Erythroblast (primary cell): ENCODE results near the gene LHFPL3.

Experiments
- DNase-seq, 2 experiments: peaks; one replicate each; lab custom pipeline; 2025; lab: John Stamatoyannopoulos, UW
- GATA1 ChIP-seq: IDR thresholded peaks from 2 replicates; pipeline ENCODE4 v1.6.1; 2011; ENCODE audit warnings: low read depth, mild to moderate bottlenecking, control low read depth, low read length, moderate library complexity
- POLR2A ChIP-seq: IDR thresholded peaks from 2 replicates; pipeline ENCODE4 v1.6.1; 2011; ENCODE audit warnings: mild to moderate bottlenecking, low read length

Gene LHFPL3

DNA sequence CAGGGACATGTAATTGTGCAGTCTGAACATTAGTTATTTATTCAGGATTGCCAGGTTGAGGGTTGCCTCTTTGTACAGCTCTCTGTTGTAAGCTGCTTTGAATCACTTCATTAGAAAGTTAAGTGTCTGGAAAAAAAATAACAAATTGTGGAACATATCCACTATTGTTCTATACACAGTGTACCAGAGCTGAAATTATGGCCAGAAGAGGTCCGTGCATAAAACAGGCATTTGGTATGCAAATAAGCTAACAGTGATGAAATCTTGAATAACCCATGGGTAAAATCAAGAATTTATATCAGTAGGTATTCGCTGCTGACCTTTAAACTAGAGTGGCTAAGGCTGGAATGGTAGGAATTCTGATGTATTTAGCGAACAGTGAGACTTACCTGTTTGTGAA is 152.1 kb downstream of the LHFPL3 start:
- DNase-seq = no peak
- TF ChIP-seq GATA1 (no peak), POLR2A (no peak)

DNA sequence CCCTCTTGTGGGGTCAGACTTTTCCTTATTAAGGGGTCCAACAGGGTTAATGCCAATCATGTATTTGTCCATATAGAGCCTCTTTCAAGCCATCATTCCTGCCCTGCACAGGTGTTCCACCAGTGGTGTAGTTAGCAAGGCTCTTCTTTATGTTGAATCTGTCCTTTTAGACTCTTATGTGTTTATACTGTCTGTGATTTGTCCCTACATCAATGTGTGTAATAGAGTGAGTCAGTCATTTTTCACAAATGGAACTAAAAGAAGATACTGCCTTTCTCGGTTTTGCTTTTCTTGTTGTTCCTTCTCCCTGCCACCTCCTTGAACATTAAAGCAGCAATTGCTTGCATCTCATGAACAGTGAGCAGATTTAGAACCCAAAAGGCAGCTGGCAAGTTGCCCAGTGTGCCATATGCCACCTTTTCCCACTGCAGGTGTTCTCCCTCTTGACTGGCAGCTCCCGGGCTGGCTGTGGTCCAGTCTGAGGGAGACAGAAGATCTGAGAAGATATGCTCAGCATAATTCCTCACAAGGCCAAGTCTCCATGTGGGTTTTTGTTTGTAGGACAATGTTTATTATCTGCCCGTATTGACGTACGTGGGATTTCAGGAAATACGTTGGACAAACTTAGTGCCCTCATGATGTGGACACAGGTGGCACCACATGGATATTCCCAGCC is 154.1 kb downstream of the LHFPL3 start:
- TF ChIP-seq GATA1 = no peak
- no peak for DNase-seq

DNA sequence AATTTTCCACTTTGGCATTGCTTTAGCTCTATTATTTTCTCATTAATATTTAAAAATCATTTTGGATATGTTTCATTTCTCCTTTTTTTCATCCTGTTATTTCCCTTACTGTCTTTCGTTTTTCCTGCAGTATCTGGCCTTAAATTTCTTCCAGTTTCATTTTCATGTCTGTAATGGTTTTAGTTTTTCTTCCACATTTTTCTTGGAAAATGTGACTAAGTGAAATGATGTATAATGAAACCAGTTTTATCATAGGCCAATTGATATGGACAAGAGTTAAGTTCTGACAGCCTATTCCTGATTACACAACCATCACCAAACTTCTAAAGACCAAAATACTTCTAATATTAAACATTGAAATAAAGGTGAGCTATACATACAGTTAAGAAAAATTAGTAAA is 158.5 kb downstream of the LHFPL3 start:
- TF ChIP-seq GATA1 (no peak), POLR2A (no peak)

DNA sequence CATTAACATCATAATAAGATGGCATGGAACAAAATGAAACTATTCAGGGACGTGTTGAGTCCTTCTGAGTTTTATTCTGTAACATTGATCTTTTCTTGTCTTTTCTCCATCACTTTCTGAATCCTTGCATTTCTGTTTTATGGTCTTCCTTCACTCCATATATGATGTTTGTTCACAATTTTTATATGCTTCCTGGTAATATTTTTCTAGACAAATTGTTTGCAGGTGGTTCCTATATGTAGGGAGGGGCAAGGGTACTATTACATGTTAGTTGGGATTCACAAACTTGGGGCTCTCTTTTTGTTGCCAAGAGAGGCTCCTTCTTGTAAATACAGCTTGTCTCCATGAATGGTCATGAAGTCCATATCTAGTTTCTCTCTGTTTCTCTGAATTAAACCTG is 159.2 kb downstream of the LHFPL3 start:
- no peak for DNase-seq
- TF ChIP-seq GATA1 = no peak
- no peak for TF ChIP-seq POLR2A

More for the DNA sequence above, 158.5 kb downstream of the LHFPL3 start:
- no peak for DNase-seq

DNA sequence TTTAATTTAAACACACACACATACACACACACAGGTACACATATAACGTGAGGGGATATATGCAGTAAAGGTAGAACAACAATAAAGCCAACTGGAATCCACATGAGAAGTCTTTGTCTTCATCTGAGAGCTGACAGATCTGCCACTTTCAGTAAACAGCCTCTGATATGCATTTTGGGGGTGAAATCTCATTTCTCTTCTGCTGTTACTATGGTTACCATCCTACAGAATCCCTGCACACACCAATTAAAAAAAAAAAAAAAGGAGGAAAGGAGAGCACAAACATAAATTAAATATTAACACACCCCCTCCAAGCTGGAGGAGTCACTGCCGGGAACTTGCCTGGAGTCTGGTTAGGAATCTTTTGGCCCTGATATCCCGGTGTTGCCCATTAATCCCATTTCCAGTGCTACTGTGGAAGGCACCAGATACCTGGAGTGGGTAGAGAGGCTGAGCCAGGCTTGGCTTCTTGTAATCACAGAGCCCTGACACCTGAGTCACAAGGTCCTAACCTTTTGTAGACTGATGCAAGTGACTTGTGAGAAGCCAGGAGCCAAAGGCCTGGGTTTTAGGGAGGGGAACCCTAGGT is 169.1 kb downstream of the LHFPL3 start:
- DNase-seq = no peak
- TF ChIP-seq POLR2A (no peak), GATA1 (no peak)

DNA sequence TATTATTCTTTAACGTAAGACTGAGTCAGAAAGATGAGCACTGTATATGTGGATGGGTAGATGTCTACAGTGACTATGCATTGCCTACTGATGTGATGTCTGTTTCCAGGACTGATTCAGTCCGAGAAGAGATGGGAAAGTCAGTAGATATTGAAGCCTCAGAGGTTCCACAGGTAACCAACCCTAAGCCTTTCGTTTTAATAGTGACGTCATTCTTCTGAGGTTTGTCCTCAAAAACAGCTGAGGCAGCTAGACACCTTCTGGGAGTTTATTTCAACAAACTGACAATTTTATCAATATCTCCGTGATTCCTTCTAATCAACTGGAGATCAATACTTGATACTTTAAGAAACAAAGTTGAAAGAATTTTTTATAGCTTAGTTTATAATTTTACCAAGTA is 171.6 kb downstream of the LHFPL3 start:
- no peak for DNase-seq
- TF ChIP-seq GATA1 (no peak), POLR2A (no peak)

DNA sequence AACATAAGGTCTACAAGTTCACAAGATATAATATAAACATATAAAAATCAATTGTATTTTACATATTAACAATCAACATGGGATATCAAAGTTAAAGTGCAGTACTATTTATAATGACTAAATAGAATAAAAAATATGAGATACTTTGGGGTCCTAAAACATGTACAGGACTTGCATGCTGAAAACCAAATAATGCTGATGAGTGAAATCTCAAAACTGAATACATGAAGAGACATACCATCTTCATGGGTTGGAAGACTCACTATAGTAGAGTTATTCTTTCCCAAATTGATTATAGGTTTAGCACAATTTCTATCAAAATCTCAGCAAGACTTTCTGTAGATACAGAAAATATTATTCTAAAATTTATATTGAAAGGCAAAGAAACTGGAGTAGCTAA is 181.5 kb downstream of the LHFPL3 start:
- TF ChIP-seq GATA1 (no peak), POLR2A (no peak)
- no peak for DNase-seq

DNA sequence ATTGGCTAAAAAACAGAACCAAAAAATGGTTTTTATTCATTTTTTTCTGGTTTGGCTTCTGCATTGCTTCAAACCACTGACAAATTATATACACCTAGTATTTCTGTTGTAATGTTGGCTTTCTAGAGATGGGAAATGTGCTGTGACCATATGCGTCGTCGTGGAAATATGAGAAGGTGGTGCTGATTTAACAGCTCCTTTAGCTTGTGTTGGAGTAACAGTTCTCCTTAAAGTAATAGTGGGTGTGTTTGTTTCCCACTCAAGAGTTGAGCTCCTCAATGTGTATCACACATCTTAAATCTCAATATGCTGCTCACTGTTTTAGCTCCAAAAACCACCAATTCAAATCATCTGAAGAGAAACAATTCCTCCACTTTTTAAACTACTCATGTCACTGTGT is 196.4 kb downstream of the LHFPL3 start:
- TF ChIP-seq POLR2A (no peak), GATA1 (no peak)
- DNase-seq = no peak

DNA sequence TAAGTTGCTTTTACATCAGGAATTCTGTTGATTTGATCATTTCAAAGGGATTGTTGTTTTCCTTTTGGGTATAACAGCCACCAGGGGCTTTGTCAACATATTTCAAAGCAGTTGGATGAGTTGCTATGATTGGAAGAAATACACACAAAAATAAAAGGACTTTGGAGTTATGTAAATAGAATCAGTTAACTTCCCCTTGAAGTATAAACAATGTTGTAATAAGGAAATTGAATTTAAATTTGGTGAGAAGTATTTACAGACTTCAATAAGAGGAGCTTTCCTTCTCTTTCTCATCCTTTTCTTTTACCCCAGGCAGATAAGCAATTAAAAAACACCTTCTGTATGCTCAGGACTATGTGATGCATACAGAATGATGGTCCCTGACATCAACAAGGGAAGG is 199.7 kb downstream of the LHFPL3 start:
- no peak for DNase-seq
- no peak for TF ChIP-seq POLR2A
- no peak for TF ChIP-seq GATA1

DNA sequence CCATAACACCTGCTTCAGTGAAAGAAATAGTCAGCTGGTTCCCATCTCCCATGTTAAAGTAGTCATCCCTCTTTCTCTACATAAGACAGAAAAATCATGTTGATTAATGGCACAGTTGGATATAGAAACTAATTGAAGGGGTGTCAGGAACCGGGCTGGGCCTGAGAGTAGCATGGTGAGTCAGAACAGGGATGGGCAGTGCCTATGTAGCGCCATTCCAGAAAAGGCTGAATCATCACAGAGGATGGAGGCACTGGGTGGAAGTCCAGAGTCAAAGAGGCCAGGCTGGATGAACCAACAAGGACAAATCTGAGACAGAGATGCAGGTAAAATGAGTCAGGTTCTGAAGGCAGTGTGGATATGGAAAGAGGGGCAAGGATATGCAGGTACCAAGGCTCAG is 201.2 kb downstream of the LHFPL3 start:
- TF ChIP-seq GATA1 = no peak
- no peak for DNase-seq

DNA sequence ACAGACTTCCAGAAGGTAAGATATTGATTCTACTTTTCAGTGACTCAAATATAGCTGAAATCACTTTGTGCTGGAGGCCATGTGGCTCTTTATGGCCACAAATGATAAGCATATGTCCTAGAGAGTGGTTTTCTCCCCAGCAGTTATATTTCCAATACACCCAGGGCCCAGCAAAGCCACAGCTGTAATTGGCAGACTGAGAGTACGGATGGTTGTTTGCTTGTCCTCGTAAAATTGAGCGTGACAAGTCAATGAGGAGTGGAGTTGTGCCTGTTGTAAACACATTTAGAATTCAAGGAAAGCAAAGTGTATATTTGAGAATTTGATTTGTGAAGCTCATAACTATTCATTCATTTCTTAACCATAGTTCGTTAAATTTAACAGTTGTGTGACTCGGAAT is 201.8 kb downstream of the LHFPL3 start:
- DNase-seq = no peak
- TF ChIP-seq GATA1 = no peak
- no peak for TF ChIP-seq POLR2A

DNA sequence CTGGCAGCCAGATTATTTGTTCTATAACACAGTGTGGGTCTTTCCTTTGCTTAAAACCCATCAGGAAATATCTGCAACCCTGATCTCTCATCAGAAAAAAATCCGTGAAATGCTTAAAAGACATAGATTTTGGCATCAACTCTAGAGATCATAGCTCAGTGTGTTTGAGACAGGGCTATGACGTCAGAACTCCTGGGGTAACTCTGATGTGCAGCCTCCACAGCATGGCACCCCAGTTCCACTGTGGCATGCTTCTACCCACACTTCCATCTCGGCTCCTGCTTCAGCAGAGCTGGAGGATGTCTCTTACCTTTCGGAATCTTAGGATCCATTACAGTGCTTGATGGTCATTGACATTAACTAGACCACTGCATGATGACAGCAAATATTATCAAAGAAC is 205.7 kb downstream of the LHFPL3 start:
- TF ChIP-seq POLR2A (no peak), GATA1 (no peak)
- DNase-seq = no peak

DNA sequence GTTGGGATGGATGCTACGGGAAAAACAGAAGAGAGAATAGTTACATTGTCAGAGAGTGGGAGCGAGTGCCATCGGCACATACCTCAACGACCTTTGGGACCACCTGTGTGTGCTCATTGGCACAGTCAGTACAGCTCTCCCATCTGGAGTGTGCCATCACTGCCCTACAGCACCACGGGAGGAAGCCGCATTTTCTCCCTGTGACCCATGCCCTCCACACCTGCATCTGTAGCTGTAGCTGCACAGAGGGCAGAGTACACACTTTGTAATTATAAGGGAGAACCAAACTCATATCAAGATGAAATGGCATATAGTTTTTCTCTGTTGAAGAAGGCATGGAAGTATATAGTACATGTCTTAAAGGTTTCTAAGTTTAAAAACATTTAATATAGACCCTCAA is 207.4 kb downstream of the LHFPL3 start:
- DNase-seq = no peak
- TF ChIP-seq POLR2A (no peak), GATA1 (no peak)

DNA sequence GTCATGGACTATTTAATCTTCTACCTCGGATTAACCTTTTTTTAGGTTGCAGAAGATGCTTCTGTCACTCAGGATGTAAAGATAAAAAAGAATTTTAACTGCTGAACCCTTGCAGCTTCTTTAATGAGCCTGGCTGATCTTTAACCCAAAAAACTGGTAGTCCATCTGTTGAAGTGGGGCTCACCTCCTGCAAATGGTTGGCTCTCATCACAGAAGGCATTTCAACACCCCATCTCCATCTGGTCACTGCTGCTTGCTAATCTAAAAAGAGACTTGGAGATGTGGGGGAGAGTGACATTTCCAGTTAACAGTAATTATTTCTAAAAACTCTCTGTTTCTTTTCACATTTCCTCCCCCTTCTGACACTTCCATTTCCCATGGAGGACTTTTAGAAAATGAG is 208.6 kb downstream of the LHFPL3 start:
- DNase-seq = no peak
- no peak for TF ChIP-seq GATA1
- TF ChIP-seq POLR2A = no peak

DNA sequence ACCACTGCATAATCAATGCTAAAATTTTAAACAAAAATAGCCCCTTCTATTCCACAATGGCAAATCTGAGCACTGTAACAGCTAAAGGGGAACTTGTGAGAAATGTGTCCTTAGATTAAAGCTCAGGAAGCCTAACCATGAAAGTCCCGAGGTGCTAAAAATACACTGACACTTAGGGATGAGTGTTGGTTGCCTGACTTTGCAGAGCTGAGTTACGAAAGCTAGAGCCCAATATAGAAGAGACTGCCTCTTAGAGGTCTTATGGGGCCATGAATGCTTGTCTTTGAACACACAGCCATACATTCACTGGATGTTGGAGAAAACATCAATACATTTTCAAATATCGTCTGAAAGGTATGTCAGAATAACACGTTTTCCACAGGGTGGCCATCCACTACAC is 209.7 kb downstream of the LHFPL3 start:
- no peak for DNase-seq
- no peak for TF ChIP-seq POLR2A
- no peak for TF ChIP-seq GATA1
